Neural cell (in vitro differentiated cells): Measurements from ENCODE around the gene REPIN1. TPM values are rescaled to one million over a fixed set of nuclear protein-coding genes. Genes with fewer than 3 reads are reported as not detected.

ENCODE experiments used
- H2AFZ ChIP-seq: fragments of 200-600, 300-800 bp; sonication (generic), shearing (Covaris generic); 2 replicates; pipeline ENCODE4 v1.6.0; 2014; ENCODE audit warnings: low read depth, mild to moderate bottlenecking, antibody characterized with exemption, low read length, moderate library complexity
- H3F3A ChIP-seq: fragments of 200-600 bp; shearing (Covaris generic); 2 replicates; pipeline ENCODE4 v1.6.1; 2016; ENCODE audit warnings: mild to moderate bottlenecking, moderate library complexity, mixed read lengths, antibody characterized with exemption, low read length; ENCODE audit not compliant: insufficient read depth, poor library complexity, severe bottlenecking
- H3K27ac ChIP-seq: fragments of 200-600, 300-800 bp; sonication (generic), shearing (Covaris generic); 2 replicates; pipeline ENCODE4 v1.5.1; 2014; ENCODE audit warnings: mild to moderate bottlenecking, low read length, moderate library complexity
- H3K27me3 ChIP-seq: fragments of 300-800, 200-600 bp; sonication (generic), shearing (Covaris generic); 2 replicates; pipeline ENCODE4 v1.6.0; 2014; ENCODE audit warnings: mild to moderate bottlenecking, low read depth, low read length, moderate library complexity; ENCODE audit not compliant: insufficient read depth
- H3K36me3 ChIP-seq: fragments of 300-800, 200-600 bp; sonication (generic), shearing (Covaris generic); 2 replicates; pipeline ENCODE4 v1.5.1; 2014; ENCODE audit warnings: mild to moderate bottlenecking, antibody characterized with exemption, low read length, moderate library complexity; ENCODE audit not compliant: insufficient read depth
- H3K4me2 ChIP-seq: fragments of 300-800, 200-600 bp; sonication (generic), shearing (Covaris generic); 2 replicates; pipeline ENCODE4 v1.6.0; 2014; ENCODE audit warnings: mild to moderate bottlenecking, low read length
- H3K4me3 ChIP-seq: fragments of 300-800, 200-600 bp; sonication (generic), shearing (Covaris generic); 2 replicates; pipeline ENCODE4 v1.5.1; 2014; ENCODE audit warnings: mild to moderate bottlenecking, low read length, moderate library complexity
- H3K79me2 ChIP-seq: fragments of 200-600 bp; shearing (Covaris generic); replicated peaks from 2 replicates; pipeline ENCODE4 v1.6.0; 2014; ENCODE audit warnings: mild to moderate bottlenecking, low read length, moderate library complexity; ENCODE audit not compliant: insufficient read depth
- H3K9ac ChIP-seq: fragments of 300-800, 200-600 bp; sonication (generic), shearing (Covaris generic); 2 replicates; pipeline ENCODE4 v1.6.1; 2016; ENCODE audit warnings: mild to moderate bottlenecking, low read length, mixed read lengths
- H3K9me2 ChIP-seq: fragments of 200-600 bp; shearing (Covaris generic); 2 replicates; pipeline ENCODE4 v1.6.1; 2016; ENCODE audit warnings: mild to moderate bottlenecking, low read length, mixed read lengths; ENCODE audit not compliant: insufficient read depth
- H3K9me3 ChIP-seq: fragments of 200-600, 300-800 bp; sonication (generic), shearing (Covaris generic); 2 replicates; pipeline ENCODE4 v1.6.1; 2016; ENCODE audit warnings: mild to moderate bottlenecking, mixed run types, low read length, moderate library complexity, mixed read lengths
- H4K20me1 ChIP-seq: fragments of 200-600 bp; shearing (Covaris generic); 2 replicates; pipeline ENCODE4 v1.6.1; 2016; ENCODE audit warnings: mild to moderate bottlenecking, mixed run types; ENCODE audit not compliant: insufficient read depth
- CTCF ChIP-seq: fragments of 450-650 bp; IDR thresholded peaks from 2 replicates; pipeline ENCODE4 v1.5.1; 2014; ENCODE audit warnings: antibody characterized with exemption, mild to moderate bottlenecking, moderate library complexity; ENCODE audit not compliant: poor library complexity, severe bottlenecking
- EP300 ChIP-seq: fragments of 450-650 bp; conservative IDR thresholded peaks from 2 replicates; pipeline ENCODE4 v1.6.1; 2014; ENCODE audit warnings: antibody characterized with exemption, mild to moderate bottlenecking, moderate library complexity; ENCODE audit not compliant: poor library complexity, severe bottlenecking
- EZH2 ChIP-seq: fragments of 200-600, 300-800 bp; shearing (Covaris generic), sonication (generic); IDR thresholded peaks from 2 replicates; pipeline ENCODE4 v1.6.1; 2014; ENCODE audit warnings: antibody characterized with exemption, low read length, borderline replicate concordance, mild to moderate bottlenecking; ENCODE audit not compliant: insufficient read depth, poor library complexity, severe bottlenecking
- MXI1 ChIP-seq: fragments of 450-650 bp; conservative IDR thresholded peaks from 2 replicates; pipeline ENCODE4 v1.6.1; 2014; ENCODE audit warnings: antibody characterized with exemption, mild to moderate bottlenecking; ENCODE audit not compliant: poor library complexity, severe bottlenecking
- POLR2AphosphoS5 ChIP-seq: IDR thresholded peaks from 2 replicates; pipeline ENCODE4 v1.6.1; 2012
- RAD21 ChIP-seq: fragments of 450-650 bp; conservative IDR thresholded peaks from 2 replicates; pipeline ENCODE4 v1.6.1; 2014; ENCODE audit warnings: antibody characterized with exemption, mild to moderate bottlenecking, moderate library complexity
- REST ChIP-seq: IDR thresholded peaks from 2 replicates; pipeline ENCODE4 v1.6.1; 2012; ENCODE audit warnings: borderline replicate concordance
- SMC3 ChIP-seq: fragments of 450-650 bp; conservative IDR thresholded peaks from 2 replicates; pipeline ENCODE4 v1.6.1; 2014; ENCODE audit warnings: antibody characterized with exemption, mild to moderate bottlenecking, moderate library complexity; ENCODE audit not compliant: poor library complexity
- TAF1 ChIP-seq: IDR thresholded peaks from 2 replicates; pipeline ENCODE4 v1.6.1; 2012; ENCODE audit warnings: low read depth
- polyA plus RNA-seq: library from polyadenylated mRNA; depleted of rRNA; stranded (reverse); fragments of >200 nt; gene quantifications from 2 replicates; pipeline ENCODE4 v1.2.3, GENCODE V29; 2014

The REPIN1 gene
- polyA plus RNA-seq, 1 donor from 2014 or later = 95.5 TPM

- H3K36me3 ChIP-seq = no peaks in the 10 kb centered on the region
These were observed 31.9 kb upstream of the REPIN1 start for GRCh38 chr7:150336746-150337145.

GRCh38 chr7:150337179-150337578 lies 31.4 kb upstream of the REPIN1 start:
- Histone ChIP-seq H3K9me3 (no peaks in the 10 kb centered on the region), H4K20me1 (no peaks in the 10 kb centered on the region), H2AFZ (no peak overlapping the region), H3K27ac (no peak overlapping the region), H3K36me3 (no peaks in the 10 kb centered on the region), H3K9ac (no peak overlapping the region), H3K4me3 (no peak overlapping the region), H3K4me2 (no peak overlapping the region), H3K79me2 (no peaks in the 10 kb centered on the region), H3K27me3 (peaks cover 32% of the 10 kb centered on the region), H3K9me2 (no peaks in the 10 kb centered on the region), H3F3A (no peaks in the 10 kb centered on the region)
- TF ChIP-seq SMC3 (no peak), EZH2 (no peak), POLR2AphosphoS5 (no peak), EP300 (no peak), REST (no peak), TAF1 (no peak), CTCF (no peak)

More at GRCh38 chr7:150336746-150337145, 31.9 kb upstream of the REPIN1 start:
- H3F3A ChIP-seq = no peaks in the 10 kb centered on the region
- no peak overlapping the region for H3K4me3 ChIP-seq
- no peaks in the 10 kb centered on the region for H3K79me2 ChIP-seq
- no peak overlapping the region for H2AFZ ChIP-seq
- H4K20me1 ChIP-seq = no peaks in the 10 kb centered on the region
- TF ChIP-seq CTCF (no peak), POLR2AphosphoS5 (no peak), SMC3 (no peak), EP300 (no peak), RAD21 (no peak), MXI1 (no peak)
- no peak overlapping the region for H3K4me2 ChIP-seq
- no peaks in the 10 kb centered on the region for H3K9me3 ChIP-seq
- H3K27me3 ChIP-seq = peaks cover 27% of the 10 kb centered on the region
- H3K9ac ChIP-seq = no peak overlapping the region
- H3K9me2 ChIP-seq = no peaks in the 10 kb centered on the region
- H3K27ac ChIP-seq = no peak overlapping the region
